Fibroblast of the aortic adventitia (primary cell): ENCODE measurements around the gene PROK1. TPM values are rescaled to one million over a fixed set of nuclear protein-coding genes. Genes with fewer than 3 reads are reported as not detected.
"Not testable (repeated sequence)": the region's sequence is repeated elsewhere in the genome, so short reads cannot be mapped to it uniquely, and the experiment has no call there.

Experiments
- DNase-seq: peaks from one replicate; pipeline ENCODE4 v3.0.0-alpha.2; 2010; ENCODE audit warnings: low read depth
- H3K4me3 ChIP-seq: 2 replicates; pipeline ENCODE4 v1.5.1; 2011; ENCODE audit warnings: low read depth, mild to moderate bottlenecking, control low read depth, low read length, moderate library complexity
- total RNA-seq: library from RNA; depleted of rRNA; stranded (reverse); fragments of >200 nt; gene quantifications from 2 replicates; pipeline ENCODE4 v1.2.3, GENCODE V29; 2012; ENCODE audit warnings: low replicate concordance
- TF ChIP-seq, protein P1 (sequence below): IDR thresholded peaks from 2 replicates; pipeline ENCODE4 v1.5.1; 2011; ENCODE audit warnings: mild to moderate bottlenecking, low read length, control low read depth, inconsistent platforms; ENCODE audit not compliant: insufficient read depth

PROK1 gene
- total RNA-seq, 1 donor: not detected

DNA sequence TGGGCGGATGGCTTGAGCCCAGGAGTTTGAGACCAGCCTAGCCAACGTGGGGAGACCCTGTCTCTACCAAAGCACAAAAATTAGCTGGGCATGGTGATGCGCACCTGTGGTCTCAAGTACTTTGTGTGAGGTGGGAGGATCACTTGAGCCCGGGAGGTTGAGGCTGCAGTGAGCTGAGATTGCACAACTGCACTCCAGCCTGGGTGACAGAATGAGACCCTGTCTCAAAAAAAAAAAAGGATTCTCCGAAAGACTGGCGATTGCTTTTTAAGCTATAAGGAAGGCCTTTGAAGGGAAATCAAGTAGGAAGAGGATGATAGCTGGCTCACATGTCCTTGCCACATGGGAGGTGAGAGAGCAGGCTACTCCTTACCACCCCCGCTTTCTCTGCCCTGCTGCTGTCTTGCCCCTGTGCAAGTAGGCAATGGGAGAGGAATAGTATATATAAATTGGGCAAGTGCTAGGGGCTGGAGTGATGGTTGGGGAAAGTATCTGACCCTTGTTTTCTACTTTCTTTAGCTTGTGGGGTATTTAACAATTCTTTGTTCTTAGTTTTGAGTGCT lies 39.7 kb upstream of the PROK1 start:
- H3K4me3 ChIP-seq: no peak overlapping the region
- TF ChIP-seq, protein P1, sequence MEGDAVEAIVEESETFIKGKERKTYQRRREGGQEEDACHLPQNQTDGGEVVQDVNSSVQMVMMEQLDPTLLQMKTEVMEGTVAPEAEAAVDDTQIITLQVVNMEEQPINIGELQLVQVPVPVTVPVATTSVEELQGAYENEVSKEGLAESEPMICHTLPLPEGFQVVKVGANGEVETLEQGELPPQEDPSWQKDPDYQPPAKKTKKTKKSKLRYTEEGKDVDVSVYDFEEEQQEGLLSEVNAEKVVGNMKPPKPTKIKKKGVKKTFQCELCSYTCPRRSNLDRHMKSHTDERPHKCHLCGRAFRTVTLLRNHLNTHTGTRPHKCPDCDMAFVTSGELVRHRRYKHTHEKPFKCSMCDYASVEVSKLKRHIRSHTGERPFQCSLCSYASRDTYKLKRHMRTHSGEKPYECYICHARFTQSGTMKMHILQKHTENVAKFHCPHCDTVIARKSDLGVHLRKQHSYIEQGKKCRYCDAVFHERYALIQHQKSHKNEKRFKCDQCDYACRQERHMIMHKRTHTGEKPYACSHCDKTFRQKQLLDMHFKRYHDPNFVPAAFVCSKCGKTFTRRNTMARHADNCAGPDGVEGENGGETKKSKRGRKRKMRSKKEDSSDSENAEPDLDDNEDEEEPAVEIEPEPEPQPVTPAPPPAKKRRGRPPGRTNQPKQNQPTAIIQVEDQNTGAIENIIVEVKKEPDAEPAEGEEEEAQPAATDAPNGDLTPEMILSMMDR: no peak
- no peak for DNase-seq

DNA sequence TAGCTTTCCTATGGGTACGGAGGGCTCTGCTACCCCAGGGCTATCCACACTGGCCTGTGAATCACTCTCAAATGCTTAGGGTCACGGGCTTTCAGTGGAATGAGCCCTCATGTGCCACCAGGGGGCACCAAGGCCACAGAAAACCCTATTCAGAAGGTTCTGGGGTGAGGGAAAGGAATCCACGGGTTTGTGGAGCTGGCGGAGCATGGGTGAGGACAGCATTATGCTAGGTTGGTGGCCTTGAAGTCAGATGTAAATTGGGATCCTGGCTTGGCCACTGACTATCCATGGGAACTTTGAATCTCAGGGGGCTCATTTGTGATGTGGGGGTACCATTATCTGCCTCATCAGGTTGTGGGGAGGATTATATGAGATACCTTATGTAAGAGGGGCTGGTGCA lies 38.4 kb upstream of the PROK1 start:
- TF ChIP-seq, protein P1: peak; percentile 86
- DNase-seq: peak; percentile 81
- no peak overlapping the region for H3K4me3 ChIP-seq

DNA sequence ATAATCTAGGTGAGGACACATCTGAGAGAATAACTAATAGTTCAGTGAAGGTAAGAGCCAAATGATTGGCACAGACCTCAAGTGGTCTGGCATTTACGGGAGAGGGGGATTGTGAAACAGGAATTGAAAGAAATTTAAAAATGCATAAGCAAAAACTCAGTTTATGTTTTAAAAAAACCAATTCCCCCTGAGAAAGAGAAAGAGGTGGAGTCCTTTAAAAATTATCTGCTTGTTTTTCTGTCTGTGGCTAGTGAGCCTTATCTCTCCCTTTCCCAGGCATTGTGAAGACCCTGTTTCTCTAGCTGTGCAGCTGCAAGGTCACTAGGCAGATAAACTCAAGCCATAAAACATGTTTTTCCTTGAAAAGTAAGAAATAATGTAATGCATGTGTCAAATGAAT lies 37.9 kb upstream of the PROK1 start:
- not testable (repeated sequence) for DNase-seq, H3K4me3 ChIP-seq

DNA sequence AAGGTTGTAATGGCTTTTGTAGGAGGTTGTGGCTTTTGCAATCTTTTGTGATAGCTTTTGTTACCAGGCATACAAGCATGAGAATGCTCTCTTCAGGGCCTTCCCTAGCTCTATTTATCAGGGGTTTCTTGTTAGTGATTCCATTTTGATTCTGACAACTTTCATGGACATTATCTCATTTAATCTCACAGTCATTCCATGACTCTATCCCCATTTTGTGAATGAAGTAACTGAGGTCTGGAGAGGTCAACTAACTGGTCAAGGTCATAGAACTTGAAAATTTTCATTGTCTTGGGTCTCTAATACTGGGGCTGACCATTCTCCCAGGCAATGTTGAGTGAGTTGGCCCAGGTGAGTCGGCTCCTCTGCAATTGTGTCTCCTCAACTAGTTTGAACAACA lies 32.2 kb upstream of the PROK1 start:
- no peak for DNase-seq
- TF ChIP-seq, protein P1: no peak
- H3K4me3 ChIP-seq: no peak overlapping the region

DNA sequence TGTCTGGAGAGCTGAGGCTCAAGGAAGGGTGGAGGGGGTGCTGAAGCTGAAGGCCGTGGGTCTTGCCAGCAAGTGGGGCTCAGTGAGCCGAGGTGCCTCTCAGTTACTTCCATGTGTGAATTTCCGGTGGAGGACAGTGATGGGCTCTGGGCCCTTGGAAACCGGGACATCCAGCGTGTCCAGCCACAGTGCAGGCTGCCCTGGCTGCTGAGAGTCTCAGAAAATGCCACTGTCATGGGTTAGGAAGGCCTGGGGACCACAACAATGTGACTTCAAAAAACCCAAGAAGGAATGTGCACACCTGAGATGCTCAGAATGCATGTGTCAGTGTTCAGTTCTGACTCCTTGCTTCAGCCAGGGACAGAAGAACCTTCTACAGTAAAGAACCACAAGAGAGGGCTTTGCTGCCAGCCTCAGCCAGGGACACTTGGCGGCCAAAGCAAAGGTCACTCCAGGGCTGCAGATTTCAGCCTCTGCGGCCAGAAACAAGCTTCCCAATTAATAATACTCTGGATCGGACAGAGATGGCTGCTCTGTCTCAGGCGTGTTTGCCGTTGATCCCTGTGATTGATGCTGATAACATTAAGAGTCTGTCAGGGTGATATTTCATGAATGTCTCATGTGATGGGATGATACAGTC lies 30.8 kb upstream of the PROK1 start:
- TF ChIP-seq, protein P1: no peak
- no peak for DNase-seq
- H3K4me3 ChIP-seq: no peak overlapping the region

DNA sequence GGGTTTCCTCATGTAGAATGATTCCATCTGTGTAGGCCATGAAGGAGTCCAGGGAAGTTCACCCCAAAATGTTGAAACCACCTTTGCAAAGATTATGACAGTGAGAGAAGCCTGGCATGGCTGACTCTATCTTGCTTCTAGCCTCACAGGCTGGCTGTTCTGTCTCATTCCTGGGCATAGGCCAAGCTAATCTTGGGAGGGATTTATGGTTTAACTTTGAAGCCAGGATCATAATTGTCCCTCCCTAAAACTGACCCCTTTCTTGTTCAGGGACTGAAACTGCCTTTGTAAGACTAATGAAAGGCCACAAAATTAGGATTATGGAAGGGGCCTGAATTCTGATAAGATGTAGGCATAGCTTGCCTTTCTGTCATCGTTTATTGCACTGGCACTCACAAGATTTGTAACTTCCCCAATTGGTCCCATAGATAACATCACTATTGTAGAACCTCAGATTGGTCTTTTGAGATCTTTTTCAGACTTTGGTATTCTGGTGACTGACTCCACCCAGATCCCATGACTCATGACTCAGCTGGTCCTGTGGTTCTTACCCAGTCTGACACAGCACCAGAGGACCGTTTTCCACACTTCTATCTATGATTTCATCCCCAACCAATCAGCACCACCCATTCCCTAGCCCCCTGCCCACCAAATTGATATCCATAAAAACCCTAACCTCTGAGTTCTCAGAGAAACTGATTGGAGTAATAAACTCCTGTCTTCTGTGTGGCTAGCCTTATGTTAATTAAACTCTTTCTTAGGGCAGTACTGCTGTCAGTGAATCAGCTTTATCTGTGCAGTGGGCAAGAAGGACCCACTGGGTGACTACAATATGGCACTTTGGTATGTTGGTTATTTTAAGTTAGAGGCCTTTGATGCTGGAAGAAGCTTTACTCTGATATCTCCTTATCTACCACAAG lies 29.8 kb upstream of the PROK1 start:
- no peak overlapping the region for H3K4me3 ChIP-seq
- peak; percentile 69 for DNase-seq
- TF ChIP-seq, protein P1: no peak
